Naive B cell (primary cell): ENCODE data around the gene MYH7. TPM values are rescaled to one million over a fixed set of nuclear protein-coding genes. Genes with fewer than 3 reads are reported as not detected.

Experiments
- ATAC-seq, 2 donors: fragments of 150-1000 bp; cut with Tn5 transposase; 2 replicates each; pipeline ENCODE4 v1.10.0; 2021; ENCODE audit warnings: low read depth in 2 of 2, mild to moderate bottlenecking in 2 of 2, moderate library complexity in 2 of 2
- DNase-seq: peaks from one replicate; pipeline ENCODE4 v3.0.0; 2022
- H3K27ac Mint-ChIP-seq, 6 donors: one replicate each; pipeline ENCODE4 v1.8.0; 2020 to 2022; ENCODE audit warnings: mild to moderate bottlenecking in 6 of 6, mixed read lengths in 6 of 6, moderate library complexity in 5 of 6, inconsistent platforms in 2 of 6
- H3K27me3 Mint-ChIP-seq, 3 donors: one replicate each; pipeline ENCODE4 v1.8.0; 2021 to 2022; ENCODE audit warnings: mixed read lengths in 3 of 3, mild to moderate bottlenecking in 1 of 3
- H3K36me3 Mint-ChIP-seq, 2 donors: one replicate each; pipeline ENCODE4 v1.8.0; 2020 to 2022; ENCODE audit warnings: mixed read lengths in 2 of 2, inconsistent platforms in 1 of 2, mild to moderate bottlenecking in 1 of 2
- H3K4me1 Mint-ChIP-seq, 3 donors: one replicate each; pipeline ENCODE4 v1.8.0; 2020 to 2022; ENCODE audit warnings: mixed read lengths in 3 of 3, inconsistent platforms in 1 of 3, mild to moderate bottlenecking in 1 of 3, moderate library complexity in 1 of 3
- H3K4me3 Mint-ChIP-seq, 8 donors: one replicate each; pipeline ENCODE4 v1.8.0; 2020 to 2022; ENCODE audit warnings: mild to moderate bottlenecking in 8 of 8, mixed read lengths in 8 of 8, moderate library complexity in 8 of 8, inconsistent platforms in 2 of 8
- H3K9me3 Mint-ChIP-seq, 7 donors: one replicate each; pipeline ENCODE4 v1.8.0; 2020 to 2022; ENCODE audit warnings: mixed read lengths in 7 of 7, mild to moderate bottlenecking in 5 of 7, inconsistent platforms in 2 of 7, moderate library complexity in 1 of 7
- polyA plus RNA-seq, 6 donors: library from polyadenylated mRNA; unstranded; fragments of 300-500 nt; fragmentation: Illumina TruSeq; gene quantifications; one replicate each; pipeline ENCODE4 v1.2.3, GENCODE V29; 2021; ENCODE audit warnings: low read depth in 6 of 6

Gene MYH7
- polyA plus RNA-seq, 6 donors from 2014 or later: not detected

DNA sequence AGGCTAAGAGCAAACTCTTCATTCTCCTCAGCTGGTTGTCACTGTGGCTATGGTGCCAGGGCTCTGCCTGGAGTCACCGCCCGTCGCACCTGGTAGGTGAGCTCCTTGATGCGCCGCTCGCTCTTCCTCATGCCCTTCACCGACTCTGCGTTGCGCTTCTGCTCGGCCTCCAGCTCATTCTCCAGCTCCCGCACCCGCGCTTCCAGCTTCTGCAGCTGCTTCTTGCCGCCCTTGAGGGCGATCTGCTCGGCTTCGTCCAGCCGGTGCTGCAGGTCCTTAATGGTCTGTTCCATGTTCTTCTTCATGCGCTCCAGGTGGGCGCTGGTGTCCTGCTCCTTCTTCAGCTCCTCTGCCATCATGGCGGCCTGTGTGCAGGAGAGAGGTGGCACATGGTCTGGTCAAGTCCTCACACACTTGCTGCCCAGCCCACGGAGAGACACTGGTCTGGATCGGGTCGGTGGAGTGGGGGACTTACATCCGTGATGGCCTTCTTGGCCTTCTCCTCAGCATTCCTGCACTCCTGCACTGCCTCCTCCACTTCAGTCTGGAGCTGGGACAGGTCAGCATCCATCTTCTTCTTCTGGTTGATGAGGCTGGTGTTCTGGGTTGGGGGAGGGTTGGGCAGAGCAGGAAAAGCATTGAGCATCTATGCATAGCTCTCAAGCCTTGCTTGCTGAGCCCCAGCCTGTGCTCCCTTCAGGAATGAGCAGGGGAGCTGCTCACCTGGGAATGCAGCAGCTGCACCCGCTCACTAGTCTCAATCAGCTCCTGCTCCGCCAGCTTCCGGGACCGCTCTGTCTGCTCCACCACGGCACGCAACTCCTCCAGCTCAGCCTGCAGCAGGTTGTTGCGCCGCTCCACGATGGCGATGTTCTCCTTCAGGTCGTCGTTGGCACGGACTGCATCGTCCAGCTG, 20.3 kb downstream of the MYH7 start:
- Mint-ChIP-seq H3K27me3 (peaks cover 31 to 68% (median 63%) of the 10 kb centered on the region in 3 donors), H3K36me3 (no peaks in the 10 kb centered on the region), H3K4me3 (peak overlapping the region in 1 of 8 donors; percentile 79), H3K9me3 (no peaks in the 10 kb centered on the region), H3K27ac (no peak overlapping the region), H3K4me1 (no peaks in the 10 kb centered on the region)
- DNase-seq (no peak), ATAC-seq (no peak)

DNA sequence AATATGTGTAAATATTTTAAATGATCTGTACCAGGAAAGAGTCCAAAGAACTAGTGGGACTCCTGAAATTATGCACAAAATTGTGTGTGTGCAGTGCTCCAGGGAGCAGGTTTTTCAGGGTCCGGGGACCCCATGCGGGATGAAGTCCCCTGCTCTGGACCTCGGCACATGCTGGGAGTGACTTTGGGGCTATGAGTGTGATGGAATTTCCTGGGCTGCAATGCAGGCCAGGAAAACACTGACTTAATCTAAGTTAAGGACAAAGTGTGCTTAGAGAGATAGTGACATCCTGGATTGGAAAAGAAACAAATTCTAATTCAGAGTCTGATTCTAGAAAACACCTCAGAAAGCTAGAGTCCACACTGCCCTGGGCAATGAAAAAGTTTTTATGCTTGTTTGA, 21.2 kb downstream of the MYH7 start:
- no peak for ATAC-seq
- Mint-ChIP-seq H3K4me3 (no peak overlapping the region), H3K27me3 (peaks cover 29 to 63% (median 62%) of the 10 kb centered on the region in 3 donors), H3K36me3 (no peaks in the 10 kb centered on the region), H3K4me1 (no peaks in the 10 kb centered on the region), H3K27ac (no peak overlapping the region), H3K9me3 (no peaks in the 10 kb centered on the region)
- DNase-seq: no peak

DNA sequence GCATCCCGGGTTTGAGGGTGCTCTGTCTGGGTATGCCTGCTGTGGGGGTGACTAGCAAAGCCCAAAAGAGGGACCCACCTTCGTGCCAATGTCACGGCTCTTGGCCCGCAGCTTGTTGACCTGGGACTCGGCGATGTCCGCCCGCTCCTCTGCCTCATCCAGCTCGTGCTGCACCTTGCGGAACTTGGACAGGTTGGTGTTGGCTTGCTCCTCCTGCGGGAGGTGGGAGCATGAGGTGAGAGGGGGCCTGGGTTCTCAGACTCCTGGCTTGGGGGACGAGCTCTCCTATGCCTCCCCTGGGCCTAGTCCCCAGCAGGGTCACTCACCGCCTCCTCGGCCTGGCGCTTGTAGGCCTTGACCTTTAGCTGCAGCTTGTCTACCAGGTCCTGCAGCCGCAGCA, 21.8 kb downstream of the MYH7 start:
- Mint-ChIP-seq H3K4me3 (peak overlapping the region in 1 of 8 donors; percentile 2), H3K36me3 (no peaks in the 10 kb centered on the region), H3K9me3 (no peaks in the 10 kb centered on the region), H3K4me1 (peaks cover 0 to 4% (median 0%) of the 10 kb centered on the region in 3 donors), H3K27ac (no peak overlapping the region), H3K27me3 (peaks cover 29 to 62% (median 62%) of the 10 kb centered on the region in 3 donors)
- no peak for DNase-seq
- no peak for ATAC-seq

DNA sequence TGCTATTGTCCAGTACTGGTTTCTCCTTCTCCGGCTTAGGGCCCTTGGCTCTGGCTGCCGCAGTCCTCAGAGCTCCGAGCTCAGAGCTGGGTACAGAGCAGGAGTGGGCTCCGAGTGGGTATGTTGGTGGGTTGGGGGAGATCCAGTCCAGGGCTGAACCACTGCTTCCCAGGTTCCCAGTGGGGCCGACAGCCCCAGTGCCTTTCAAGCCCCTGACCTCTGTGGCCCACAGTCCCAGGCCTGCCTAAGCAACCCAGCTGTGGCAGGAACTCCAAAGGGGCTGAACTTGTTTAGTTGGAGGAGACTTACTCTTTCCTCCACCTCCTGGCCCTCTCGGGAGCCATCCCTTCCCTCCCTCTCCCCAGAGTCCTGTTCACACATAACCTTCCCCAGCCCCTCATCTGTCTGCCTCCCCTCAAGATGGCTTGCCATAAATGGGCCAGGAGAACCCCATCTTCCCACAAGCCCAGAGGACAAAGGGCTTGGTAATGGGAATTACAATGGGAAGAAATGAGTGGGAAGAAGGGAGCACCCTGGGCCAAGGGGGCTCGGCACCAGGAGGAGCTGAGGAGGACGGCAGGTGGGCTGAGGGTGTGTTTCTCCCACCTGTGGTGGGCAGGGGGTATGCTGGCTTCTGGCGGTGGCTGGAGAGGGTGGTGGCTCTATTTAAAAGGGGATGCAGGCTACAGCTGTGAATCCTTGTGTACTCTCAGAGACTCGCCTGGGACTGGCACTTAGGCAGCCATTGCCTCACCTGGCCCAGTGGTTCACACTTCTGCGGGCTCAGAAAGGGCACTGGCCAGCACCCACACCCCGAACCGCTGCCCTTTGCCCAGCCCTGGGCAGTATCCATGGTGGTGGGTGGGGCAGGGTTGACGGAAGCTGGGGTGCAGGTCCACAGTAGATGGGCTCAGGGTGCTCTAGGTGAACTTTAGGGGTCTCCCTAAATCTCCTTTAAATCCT, 23.6 kb downstream of the MYH7 start:
- no peak for ATAC-seq
- DNase-seq: no peak
- Mint-ChIP-seq H3K4me3 (no peak overlapping the region), H3K36me3 (no peaks in the 10 kb centered on the region), H3K9me3 (no peaks in the 10 kb centered on the region), H3K27me3 (peaks cover 37 to 74% (median 58%) of the 10 kb centered on the region in 3 donors), H3K4me1 (peaks cover 0 to 7% (median 7%) of the 10 kb centered on the region in 3 donors), H3K27ac (no peak overlapping the region)

DNA sequence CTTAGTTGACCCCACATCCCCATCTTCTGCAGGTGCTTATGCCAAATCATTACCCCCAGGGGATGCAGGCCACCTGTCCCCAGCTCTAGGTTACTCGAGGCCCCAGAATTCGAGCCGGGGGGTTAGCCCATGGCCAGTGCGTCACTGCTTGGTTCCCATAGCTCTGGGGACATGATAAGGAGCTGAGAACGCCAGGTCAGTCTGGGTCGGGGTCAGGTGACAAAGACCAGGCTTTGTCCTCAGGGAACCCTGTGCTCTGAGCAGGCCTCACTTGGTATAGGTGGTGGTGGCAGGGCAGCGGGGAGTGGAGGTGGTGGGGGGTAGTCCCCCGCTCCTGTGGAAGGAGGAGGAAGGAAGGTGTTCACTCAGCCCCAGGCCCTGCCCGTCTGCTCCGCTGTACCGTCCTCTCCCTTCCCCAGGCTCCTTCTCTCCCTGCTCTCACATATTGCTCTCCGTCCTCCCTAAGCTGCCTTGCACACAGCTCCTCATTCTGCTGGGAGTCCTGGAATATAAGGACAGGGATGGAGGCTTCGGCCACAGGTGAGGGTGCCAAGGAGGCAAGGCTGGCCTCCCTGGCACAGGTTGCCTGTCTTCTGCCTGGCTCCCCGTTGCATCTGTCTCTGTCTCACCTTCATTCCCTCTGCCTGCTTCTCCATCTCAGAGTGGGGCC, 25.4 kb downstream of the MYH7 start:
- Mint-ChIP-seq H3K36me3 (no peaks in the 10 kb centered on the region), H3K4me1 (peaks cover 8 to 19% (median 18%) of the 10 kb centered on the region in 3 donors), H3K27me3 (peaks cover 39 to 80% (median 55%) of the 10 kb centered on the region in 3 donors), H3K9me3 (no peaks in the 10 kb centered on the region), H3K27ac (peak overlapping the region in 2 of 6 donors; percentile 62 to 84), H3K4me3 (peak overlapping the region in 1 of 8 donors; percentile 42)
- no peak for DNase-seq
- ATAC-seq: no peak

DNA sequence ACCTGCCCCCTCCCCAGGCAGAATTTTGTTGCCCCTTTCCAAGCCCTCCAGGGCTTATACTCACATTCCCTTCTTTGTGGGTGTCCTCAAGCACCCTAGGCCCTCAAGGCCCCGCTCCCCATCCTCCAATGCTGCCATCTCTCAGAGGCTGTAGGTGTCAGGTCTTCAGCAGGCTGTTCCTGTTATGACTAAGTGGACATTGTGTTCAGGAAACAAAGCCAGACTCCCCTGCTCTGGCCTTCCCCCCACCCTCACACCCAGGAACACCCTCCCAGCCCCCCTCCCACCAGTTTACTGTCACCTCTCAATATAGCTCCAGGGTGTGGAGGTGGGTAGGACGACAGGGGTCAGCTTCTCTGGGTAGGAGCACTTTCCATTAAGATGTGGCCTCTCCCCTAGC, 26.0 kb downstream of the MYH7 start:
- H3K4me1 Mint-ChIP-seq: peaks cover 8 to 20% (median 19%) of the 10 kb centered on the region in 3 donors
- peaks cover 42 to 84% (median 56%) of the 10 kb centered on the region in 3 donors for H3K27me3 Mint-ChIP-seq
- DNase-seq (no peak), ATAC-seq (no peak)
- H3K9me3 Mint-ChIP-seq: no peaks in the 10 kb centered on the region
- peak overlapping the region in 1 of 8 donors; percentile 42 for H3K4me3 Mint-ChIP-seq
- no peaks in the 10 kb centered on the region for H3K36me3 Mint-ChIP-seq
- H3K27ac Mint-ChIP-seq: peak overlapping the region in 1 of 6 donors; percentile 15

DNA sequence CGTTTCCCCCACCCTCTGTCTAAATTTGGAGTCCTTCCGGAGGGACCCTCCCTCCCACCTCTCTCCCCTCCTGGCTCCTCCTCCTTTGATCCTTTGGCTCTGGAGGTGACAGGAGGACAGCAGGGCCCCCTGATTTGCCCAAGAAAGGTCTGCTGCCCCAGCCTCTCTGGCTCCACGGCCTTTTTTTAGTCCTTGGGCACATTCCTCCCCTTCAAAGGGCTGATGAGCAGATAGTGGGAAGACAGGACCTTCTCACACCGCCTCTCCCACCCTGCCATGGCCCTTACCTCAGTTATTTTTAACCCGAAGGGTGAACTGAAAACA, 27.2 kb downstream of the MYH7 start:
- Mint-ChIP-seq H3K4me3 (no peak overlapping the region), H3K27ac (no peak overlapping the region), H3K9me3 (no peaks in the 10 kb centered on the region), H3K27me3 (peaks cover 39 to 80% (median 60%) of the 10 kb centered on the region in 3 donors), H3K4me1 (peaks cover 8 to 22% (median 19%) of the 10 kb centered on the region in 3 donors), H3K36me3 (no peaks in the 10 kb centered on the region)
- DNase-seq (no peak), ATAC-seq (no peak)

DNA sequence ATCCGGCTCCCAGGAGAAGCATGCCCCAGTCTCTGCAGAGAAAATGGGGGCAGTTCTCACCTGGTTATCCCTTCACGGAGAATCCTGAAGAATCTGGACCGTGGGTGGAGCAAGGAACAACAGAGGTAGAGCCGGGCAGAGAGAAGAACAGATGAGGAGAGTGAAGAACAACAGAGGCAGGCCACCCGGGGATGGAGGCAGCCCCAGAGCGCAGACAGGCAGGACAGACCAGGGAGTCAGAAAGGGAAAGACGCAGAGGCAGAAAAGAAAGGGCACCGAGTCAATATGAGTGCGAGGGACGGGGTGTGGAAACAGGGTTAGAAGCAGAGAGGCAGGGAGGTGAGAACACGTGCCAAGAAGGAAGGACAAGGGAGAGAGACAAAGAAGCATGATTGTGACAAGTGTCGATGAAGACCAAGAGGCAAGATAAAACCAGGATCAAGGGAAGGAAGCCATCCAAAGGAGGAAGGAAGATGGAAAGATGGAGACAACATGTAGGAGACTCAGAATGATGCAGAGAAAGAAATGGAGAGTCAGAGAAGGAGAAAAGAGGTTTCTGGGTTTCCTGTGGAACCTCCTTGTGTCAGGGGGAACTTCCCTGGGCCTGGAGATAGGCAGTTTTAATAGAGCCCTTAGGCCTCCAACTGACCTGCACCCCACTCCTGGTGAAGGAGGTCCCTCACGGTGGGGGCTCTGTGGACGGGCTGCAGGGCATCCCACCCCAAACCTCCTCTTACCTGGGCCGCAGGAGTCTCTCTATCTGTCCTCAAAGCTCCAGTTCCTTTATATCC, 27.7 kb downstream of the MYH7 start, which contains the start of gene MYH6:
TSS of gene MYH6 (minus strand) at position 758 of the 791 bp plus-strand sequence. CDS start 1,050 bp downstream, outside the sequence.
- Mint-ChIP-seq H3K9me3 (no peaks in the 10 kb centered on the region), H3K4me1 (peaks cover 8 to 25% (median 24%) of the 10 kb centered on the region in 3 donors), H3K36me3 (no peaks in the 10 kb centered on the region), H3K4me3 (peak within 1 kb of the TSS in 1 of 8 donors; percentile 3), H3K27ac (peak within 1 kb of the TSS in 3 of 6 donors; percentile 8 to 28 (median 16)), H3K27me3 (peaks cover 36 to 86% (median 62%) of the 10 kb centered on the region in 3 donors)
- ATAC-seq: no peak
- no peak for DNase-seq

DNA sequence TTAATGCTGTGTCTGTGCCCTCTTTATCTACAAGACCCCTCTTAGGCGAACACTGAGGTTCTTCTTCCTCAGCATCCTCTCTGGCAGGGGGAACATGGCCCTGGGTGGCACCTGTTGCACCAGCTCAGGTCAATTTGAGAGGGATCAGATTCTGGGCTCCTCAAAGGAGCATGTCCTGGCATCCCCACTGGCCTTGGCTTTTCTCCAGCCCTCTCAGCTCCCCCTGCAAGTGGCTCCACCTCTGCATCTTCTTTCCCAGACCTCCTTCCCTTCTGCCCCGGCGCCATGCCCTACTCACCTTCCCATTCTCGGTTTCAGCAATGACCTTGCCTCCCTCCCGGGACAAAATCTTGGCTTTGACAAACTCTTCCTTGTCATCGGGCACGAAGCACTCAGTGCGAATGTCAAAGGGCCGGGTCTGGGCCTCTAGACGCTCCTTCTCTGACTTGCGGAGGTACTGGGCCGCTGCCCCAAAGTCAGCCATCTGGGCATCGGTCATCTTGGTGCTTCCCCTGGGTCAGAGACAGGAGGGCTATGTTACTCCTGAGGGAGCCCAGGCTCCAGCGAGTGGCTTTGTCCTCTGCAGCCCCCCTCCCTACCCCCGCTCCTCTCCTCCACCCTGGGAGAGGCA, 28.6 kb downstream of the MYH7 start:
- Mint-ChIP-seq H3K27me3 (peaks cover 36 to 92% (median 63%) of the 10 kb centered on the region in 3 donors), H3K4me3 (no peak overlapping the region), H3K27ac (peak overlapping the region in 1 of 6 donors; percentile 15), H3K36me3 (no peaks in the 10 kb centered on the region), H3K9me3 (no peaks in the 10 kb centered on the region), H3K4me1 (peaks cover 8 to 26% (median 25%) of the 10 kb centered on the region in 3 donors)
- DNase-seq (no peak), ATAC-seq (no peak)

DNA sequence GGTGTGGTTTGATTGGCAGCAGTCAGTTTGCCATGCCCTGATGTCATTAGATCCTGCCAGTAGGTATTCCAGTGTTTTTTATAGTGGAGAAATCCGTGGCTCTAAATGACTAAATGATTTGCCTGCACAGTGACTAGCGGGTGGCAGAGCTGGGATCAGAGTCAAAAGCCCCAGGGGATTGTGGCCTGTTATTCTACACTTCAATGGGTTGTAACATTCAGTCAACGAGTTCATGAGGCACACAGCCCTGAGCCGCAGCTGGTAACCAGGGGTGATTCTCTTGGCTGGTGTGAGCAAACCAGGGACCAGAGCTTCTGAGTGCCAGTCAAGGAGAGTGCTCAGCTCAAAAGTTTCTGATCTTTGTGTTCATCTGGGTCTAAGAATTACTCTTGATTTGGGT, 29.2 kb downstream of the MYH7 start:
- Mint-ChIP-seq H3K27me3 (peaks cover 41 to 90% (median 63%) of the 10 kb centered on the region in 3 donors), H3K4me1 (peaks cover 8 to 26% (median 25%) of the 10 kb centered on the region in 3 donors), H3K9me3 (no peaks in the 10 kb centered on the region), H3K36me3 (no peaks in the 10 kb centered on the region), H3K27ac (peak overlapping the region in 2 of 6 donors; percentile 15 to 81), H3K4me3 (no peak overlapping the region)
- DNase-seq (peak; percentile 6), ATAC-seq (peak; percentile 70 to 85)

DNA sequence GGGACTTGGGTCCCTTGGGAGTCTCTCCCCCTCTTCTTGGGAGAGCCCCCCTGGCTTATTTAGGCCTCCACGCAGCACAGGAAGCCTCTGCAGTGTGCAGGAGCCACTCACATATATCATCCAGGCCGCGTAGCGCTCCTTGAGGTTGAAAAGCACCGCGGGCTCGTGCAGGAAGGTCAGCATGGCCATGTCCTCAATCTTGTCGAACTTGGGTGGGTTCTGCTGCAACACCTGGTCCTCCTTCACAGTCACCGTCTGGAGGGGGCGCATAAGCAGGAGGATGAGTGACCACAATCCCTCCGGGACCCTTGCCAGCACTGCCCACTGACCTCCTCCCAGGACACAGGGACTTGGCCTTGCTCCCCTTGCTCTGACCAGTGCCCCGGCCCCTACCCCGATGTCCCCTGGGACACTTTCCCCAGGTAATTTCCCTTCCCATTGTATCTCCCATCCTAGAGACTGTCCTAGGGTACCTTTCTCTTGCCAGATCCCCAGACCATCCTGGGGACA, 29.9 kb downstream of the MYH7 start:
- H3K27me3 Mint-ChIP-seq: peaks cover 36 to 83% (median 57%) of the 10 kb centered on the region in 3 donors
- no peaks in the 10 kb centered on the region for H3K36me3 Mint-ChIP-seq
- H3K27ac Mint-ChIP-seq: peak overlapping the region in 1 of 6 donors; percentile 81
- no peak overlapping the region for H3K4me3 Mint-ChIP-seq
- DNase-seq (no peak), ATAC-seq (no peak)
- peaks cover 8 to 26% (median 25%) of the 10 kb centered on the region in 3 donors for H3K4me1 Mint-ChIP-seq
- no peaks in the 10 kb centered on the region for H3K9me3 Mint-ChIP-seq
